Stomach (tissue), 9 donors: ENCODE results near the gene KIF18B. TPM values are rescaled to one million over a fixed set of nuclear protein-coding genes. Genes with fewer than 3 reads are reported as not detected.

Source experiments
- DNase-seq, 2 donors: peaks; one replicate each; pipeline versions ENCODE4 v3.0.0 to v3.0.0-alpha.2; 2013 to 2019
- H3K27ac ChIP-seq, 5 donors: fragments of 200-600 bp in 4 of 5; sonication (generic) in 4 of 5; one replicate each; pipeline ENCODE4 v1.5.1; 2013 to 2019; ENCODE audit warnings: mild to moderate bottlenecking in 1 of 5, moderate library complexity in 1 of 5
- H3K27me3 ChIP-seq, 3 donors: fragments of 200-600 bp; sonication (generic); one replicate each; pipeline ENCODE4 v1.5.1; 2017 to 2019; ENCODE audit warnings: mixed run types in 1 of 3
- H3K36me3 ChIP-seq, 4 donors: fragments of 200-600 bp; sonication (generic); 1 replicate in 3 of 4; 2 replicates in 1 of 4; pipeline ENCODE4 v1.5.1; 2016 to 2019
- H3K4me1 ChIP-seq, 4 donors: fragments of 200-600 bp; sonication (generic); one replicate each; pipeline ENCODE4 v1.5.1; 2016 to 2019
- H3K4me3 ChIP-seq, 4 donors: fragments of 200-600 bp; sonication (generic) in 3 of 4; one replicate each; pipeline ENCODE4 v1.5.1; 2016 to 2019; ENCODE audit warnings: mild to moderate bottlenecking in 1 of 4
- H3K9me3 ChIP-seq, 4 donors: fragments of 200-600 bp; sonication (generic); one replicate each; pipeline ENCODE4 v1.5.1; 2016 to 2019
- EP300 ChIP-seq: sonication (generic); formaldehyde crosslinking; IDR thresholded peaks from one replicate; pipeline ENCODE4 v1.6.1; 2017; ENCODE audit warnings: antibody characterized with exemption
- POLR2A ChIP-seq, 4 donors: fragments of 450-650 bp; IDR thresholded peaks; one replicate each; pipeline ENCODE4 v1.6.1; 2016; ENCODE audit warnings: antibody characterized with exemption in 4 of 4, control low read depth in 2 of 4, mild to moderate bottlenecking in 1 of 4, moderate library complexity in 1 of 4
- POLR2AphosphoS5 ChIP-seq, 3 donors: sonication (generic); formaldehyde crosslinking; IDR thresholded peaks; one replicate each; pipeline ENCODE4 v1.6.1; 2016; ENCODE audit warnings: antibody characterized with exemption in 3 of 3
- WGBS, 5 donors: extraction: QIAGEN DNeasy Blood & Tissue Kit in 3 of 5; methylation state at CpG; one replicate each; pipeline versions ENCODE4 v1.1.5 to v1.1.7; 2013 to 2018; 5-methylcytosine and 5-hydroxymethylcytosine counted together
- intact Hi-C: fragments of 100-400 bp; cut with DNase I; formaldehyde crosslinking; loops from one replicate; pipeline ENCODE4 v1.15.1; 2023; ENCODE audit warnings: low total_unique reads
- polyA plus RNA-seq, 3 donors: library from polyadenylated mRNA; stranded (reverse); fragments of 200-250 nt; gene quantifications; one replicate each; pipeline ENCODE4 v1.2.3, GENCODE V29; 2013
- total RNA-seq, 5 donors: library from RNA; depleted of rRNA; stranded (reverse); fragments of >200 nt; gene quantifications; one replicate each; pipeline versions ENCODE4 v1.1.0 to v1.2.3, GENCODE V29; 2014 to 2016
- TF ChIP-seq, protein P1 (sequence below), 7 experiments: fragments of 450-650 bp in 4 of 7; fragments of 200-600 bp in 3 of 7; sonication (generic) in 3 of 7; IDR thresholded peaks; one replicate each; pipeline ENCODE4 v1.5.1; 2016 to 2019; ENCODE audit warnings: antibody characterized with exemption in 7 of 7, control low read depth in 2 of 7, mild to moderate bottlenecking in 1 of 7
- donor health status: healthy with polysubstance abuse.
- donor health status: Bipolar disorder and iron deficiency.
- donor health status: healthy.

KIF18B gene
- total and polyA plus RNA-seq, 8 donors, result 0.15 to 12.2 (median 1.2) TPM; not detected in 1

- intact Hi-C loops, result loop anchor here (5.0 kb wide), 1 partner anchor 102 kb away; no protein-coding TSS in a partner anchor
- Histone ChIP-seq H3K9me3 (no peaks in the 10 kb centered on the region), H3K27me3 (peaks cover 0 to 24% (median 7%) of the 10 kb centered on the region in 3 donors), H3K36me3 (no peaks in the 10 kb centered on the region), H3K4me1 (peaks cover 0 to 24% (median 13%) of the 10 kb centered on the region in 4 donors), H3K4me3 (no peak overlapping the region), H3K27ac (no peak overlapping the region)
- TF ChIP-seq, protein P1, sequence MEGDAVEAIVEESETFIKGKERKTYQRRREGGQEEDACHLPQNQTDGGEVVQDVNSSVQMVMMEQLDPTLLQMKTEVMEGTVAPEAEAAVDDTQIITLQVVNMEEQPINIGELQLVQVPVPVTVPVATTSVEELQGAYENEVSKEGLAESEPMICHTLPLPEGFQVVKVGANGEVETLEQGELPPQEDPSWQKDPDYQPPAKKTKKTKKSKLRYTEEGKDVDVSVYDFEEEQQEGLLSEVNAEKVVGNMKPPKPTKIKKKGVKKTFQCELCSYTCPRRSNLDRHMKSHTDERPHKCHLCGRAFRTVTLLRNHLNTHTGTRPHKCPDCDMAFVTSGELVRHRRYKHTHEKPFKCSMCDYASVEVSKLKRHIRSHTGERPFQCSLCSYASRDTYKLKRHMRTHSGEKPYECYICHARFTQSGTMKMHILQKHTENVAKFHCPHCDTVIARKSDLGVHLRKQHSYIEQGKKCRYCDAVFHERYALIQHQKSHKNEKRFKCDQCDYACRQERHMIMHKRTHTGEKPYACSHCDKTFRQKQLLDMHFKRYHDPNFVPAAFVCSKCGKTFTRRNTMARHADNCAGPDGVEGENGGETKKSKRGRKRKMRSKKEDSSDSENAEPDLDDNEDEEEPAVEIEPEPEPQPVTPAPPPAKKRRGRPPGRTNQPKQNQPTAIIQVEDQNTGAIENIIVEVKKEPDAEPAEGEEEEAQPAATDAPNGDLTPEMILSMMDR (IDR thresholded peaks at IDR 0.05), result no peak
- TF ChIP-seq POLR2AphosphoS5 (IDR thresholded peaks at IDR 0.05), result no peak
- no peak for TF ChIP-seq POLR2A (IDR thresholded peaks at IDR 0.05)
- no peak for TF ChIP-seq EP300
- no peak for DNase-seq
- 57 to 73% (median 72%) methylated on average over 6 to 7 of the region's 7 CpGs for WGBS, 5 donors
Observed at GRCh38 chr17:44920565-44920940, 27.0 kb downstream of the KIF18B start.

- intact Hi-C loops, result loop anchor here (5.0 to 10.0 kb wide), 2 partner anchors 102 to 185 kb away; no protein-coding TSS in a partner anchor
- Histone ChIP-seq H3K4me3 (no peak overlapping the region), H3K27me3 (peaks cover 0 to 30% (median 7%) of the 10 kb centered on the region in 3 donors), H3K27ac (no peak overlapping the region), H3K4me1 (peaks cover 0 to 25% (median 13%) of the 10 kb centered on the region in 4 donors), H3K36me3 (no peaks in the 10 kb centered on the region), H3K9me3 (no peaks in the 10 kb centered on the region)
- DNase-seq, result peak; percentile 83 to 93
- TF ChIP-seq EP300 (no peak), POLR2A (IDR thresholded peaks at IDR 0.05) (no peak), POLR2AphosphoS5 (IDR thresholded peaks at IDR 0.05) (peak in 1 of 3 donors; percentile 75)
- TF ChIP-seq, protein P1 (IDR thresholded peaks at IDR 0.05), result peak in 5 of 7 experiments; percentile 68 to 92 (median 79)
- 7 to 14% (median 11%) methylated on average over 7 to 9 of the region's 9 CpGs for WGBS, 5 donors
Observed at GRCh38 chr17:44919885-44920564, 27.5 kb downstream of the KIF18B start.

- Histone ChIP-seq H3K36me3 (no peaks in the 10 kb centered on the region), H3K4me3 (no peak overlapping the region), H3K27ac (no peak overlapping the region), H3K9me3 (no peaks in the 10 kb centered on the region), H3K4me1 (peaks cover 0 to 25% (median 13%) of the 10 kb centered on the region in 4 donors), H3K27me3 (peaks cover 0 to 34% (median 7%) of the 10 kb centered on the region in 3 donors)
- 43 to 88% (median 67%) methylated on average over 2 of the region's 2 CpGs for WGBS, 5 donors
- intact Hi-C loops, result loop anchor here (10.0 kb wide), 1 partner anchor 185 kb away; no protein-coding TSS in a partner anchor
- DNase-seq, result no peak
- no peak for TF ChIP-seq EP300
- TF ChIP-seq, protein P1 (IDR thresholded peaks at IDR 0.05), result no peak
- TF ChIP-seq POLR2AphosphoS5 (IDR thresholded peaks at IDR 0.05), result no peak
- no peak for TF ChIP-seq POLR2A (IDR thresholded peaks at IDR 0.05)
Observed at GRCh38 chr17:44919411-44919810, 28.2 kb downstream of the KIF18B start.

DNA sequence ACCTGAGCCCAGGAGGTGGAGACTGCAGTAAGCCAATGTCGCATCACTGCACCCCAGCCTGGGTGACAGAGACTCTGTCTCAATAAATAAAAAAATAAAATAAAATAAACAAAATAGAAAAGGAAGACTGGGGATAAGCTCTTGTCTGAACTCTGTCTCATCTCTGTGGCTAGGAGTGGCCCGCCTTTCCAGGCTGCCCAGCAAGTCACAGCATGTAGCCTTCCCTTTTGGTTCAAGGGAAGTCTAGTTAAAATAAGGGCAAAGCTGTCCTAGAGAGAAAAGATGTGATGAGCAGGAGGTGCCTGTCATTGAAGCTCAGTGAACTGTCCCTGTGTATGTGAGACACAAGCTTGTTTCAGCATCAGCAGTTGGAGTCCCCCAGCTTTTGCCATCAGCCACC is 29.6 kb downstream of the KIF18B start:
- Histone ChIP-seq H3K27ac (no peak overlapping the region), H3K9me3 (no peaks in the 10 kb centered on the region), H3K27me3 (peaks cover 0 to 47% (median 11%) of the 10 kb centered on the region in 3 donors), H3K4me3 (no peak overlapping the region), H3K4me1 (peaks cover 0 to 25% (median 13%) of the 10 kb centered on the region in 4 donors), H3K36me3 (no peaks in the 10 kb centered on the region)
- WGBS, 5 donors, result 89 to 95% (median 93%) methylated on average over 2 of the region's 2 CpGs
- no peak for DNase-seq
- TF ChIP-seq POLR2AphosphoS5 (IDR thresholded peaks at IDR 0.05), result no peak
- intact Hi-C loops, result loop anchor here (10.0 kb wide), 1 partner anchor 187 kb away; no protein-coding TSS in a partner anchor
